Neural cell (in vitro differentiated cells): ENCODE results near the gene CPD. TPM values are rescaled to one million over a fixed set of nuclear protein-coding genes. Genes with fewer than 3 reads are reported as not detected.

ENCODE experiments used
- H2AFZ ChIP-seq: fragments of 200-600, 300-800 bp; sonication (generic), shearing (Covaris generic); 2 replicates; pipeline ENCODE4 v1.6.0; 2014; ENCODE audit warnings: low read depth, mild to moderate bottlenecking, antibody characterized with exemption, low read length, moderate library complexity
- H3F3A ChIP-seq: fragments of 200-600 bp; shearing (Covaris generic); 2 replicates; pipeline ENCODE4 v1.6.1; 2016; ENCODE audit warnings: mild to moderate bottlenecking, moderate library complexity, mixed read lengths, antibody characterized with exemption, low read length; ENCODE audit not compliant: insufficient read depth, poor library complexity, severe bottlenecking
- H3K27ac ChIP-seq: fragments of 200-600, 300-800 bp; sonication (generic), shearing (Covaris generic); 2 replicates; pipeline ENCODE4 v1.5.1; 2014; ENCODE audit warnings: mild to moderate bottlenecking, low read length, moderate library complexity
- H3K27me3 ChIP-seq: fragments of 300-800, 200-600 bp; sonication (generic), shearing (Covaris generic); 2 replicates; pipeline ENCODE4 v1.6.0; 2014; ENCODE audit warnings: mild to moderate bottlenecking, low read depth, low read length, moderate library complexity; ENCODE audit not compliant: insufficient read depth
- H3K36me3 ChIP-seq: fragments of 300-800, 200-600 bp; sonication (generic), shearing (Covaris generic); 2 replicates; pipeline ENCODE4 v1.5.1; 2014; ENCODE audit warnings: mild to moderate bottlenecking, antibody characterized with exemption, low read length, moderate library complexity; ENCODE audit not compliant: insufficient read depth
- H3K4me2 ChIP-seq: fragments of 300-800, 200-600 bp; sonication (generic), shearing (Covaris generic); 2 replicates; pipeline ENCODE4 v1.6.0; 2014; ENCODE audit warnings: mild to moderate bottlenecking, low read length
- H3K4me3 ChIP-seq: fragments of 300-800, 200-600 bp; sonication (generic), shearing (Covaris generic); 2 replicates; pipeline ENCODE4 v1.5.1; 2014; ENCODE audit warnings: mild to moderate bottlenecking, low read length, moderate library complexity
- H3K79me2 ChIP-seq: fragments of 200-600 bp; shearing (Covaris generic); replicated peaks from 2 replicates; pipeline ENCODE4 v1.6.0; 2014; ENCODE audit warnings: mild to moderate bottlenecking, low read length, moderate library complexity; ENCODE audit not compliant: insufficient read depth
- H3K9ac ChIP-seq: fragments of 300-800, 200-600 bp; sonication (generic), shearing (Covaris generic); 2 replicates; pipeline ENCODE4 v1.6.1; 2016; ENCODE audit warnings: mild to moderate bottlenecking, low read length, mixed read lengths
- H3K9me2 ChIP-seq: fragments of 200-600 bp; shearing (Covaris generic); 2 replicates; pipeline ENCODE4 v1.6.1; 2016; ENCODE audit warnings: mild to moderate bottlenecking, low read length, mixed read lengths; ENCODE audit not compliant: insufficient read depth
- H3K9me3 ChIP-seq: fragments of 200-600, 300-800 bp; sonication (generic), shearing (Covaris generic); 2 replicates; pipeline ENCODE4 v1.6.1; 2016; ENCODE audit warnings: mild to moderate bottlenecking, mixed run types, low read length, moderate library complexity, mixed read lengths
- H4K20me1 ChIP-seq: fragments of 200-600 bp; shearing (Covaris generic); 2 replicates; pipeline ENCODE4 v1.6.1; 2016; ENCODE audit warnings: mild to moderate bottlenecking, mixed run types; ENCODE audit not compliant: insufficient read depth
- CTCF ChIP-seq: fragments of 450-650 bp; IDR thresholded peaks from 2 replicates; pipeline ENCODE4 v1.5.1; 2014; ENCODE audit warnings: antibody characterized with exemption, mild to moderate bottlenecking, moderate library complexity; ENCODE audit not compliant: poor library complexity, severe bottlenecking
- EP300 ChIP-seq: fragments of 450-650 bp; conservative IDR thresholded peaks from 2 replicates; pipeline ENCODE4 v1.6.1; 2014; ENCODE audit warnings: antibody characterized with exemption, mild to moderate bottlenecking, moderate library complexity; ENCODE audit not compliant: poor library complexity, severe bottlenecking
- EZH2 ChIP-seq: fragments of 200-600, 300-800 bp; shearing (Covaris generic), sonication (generic); IDR thresholded peaks from 2 replicates; pipeline ENCODE4 v1.6.1; 2014; ENCODE audit warnings: antibody characterized with exemption, low read length, borderline replicate concordance, mild to moderate bottlenecking; ENCODE audit not compliant: insufficient read depth, poor library complexity, severe bottlenecking
- MXI1 ChIP-seq: fragments of 450-650 bp; conservative IDR thresholded peaks from 2 replicates; pipeline ENCODE4 v1.6.1; 2014; ENCODE audit warnings: antibody characterized with exemption, mild to moderate bottlenecking; ENCODE audit not compliant: poor library complexity, severe bottlenecking
- POLR2AphosphoS5 ChIP-seq: IDR thresholded peaks from 2 replicates; pipeline ENCODE4 v1.6.1; 2012
- RAD21 ChIP-seq: fragments of 450-650 bp; conservative IDR thresholded peaks from 2 replicates; pipeline ENCODE4 v1.6.1; 2014; ENCODE audit warnings: antibody characterized with exemption, mild to moderate bottlenecking, moderate library complexity
- REST ChIP-seq: IDR thresholded peaks from 2 replicates; pipeline ENCODE4 v1.6.1; 2012; ENCODE audit warnings: borderline replicate concordance
- SMC3 ChIP-seq: fragments of 450-650 bp; conservative IDR thresholded peaks from 2 replicates; pipeline ENCODE4 v1.6.1; 2014; ENCODE audit warnings: antibody characterized with exemption, mild to moderate bottlenecking, moderate library complexity; ENCODE audit not compliant: poor library complexity
- TAF1 ChIP-seq: IDR thresholded peaks from 2 replicates; pipeline ENCODE4 v1.6.1; 2012; ENCODE audit warnings: low read depth
- polyA plus RNA-seq: library from polyadenylated mRNA; depleted of rRNA; stranded (reverse); fragments of >200 nt; gene quantifications from 2 replicates; pipeline ENCODE4 v1.2.3, GENCODE V29; 2014

CPD gene
- polyA plus RNA-seq, 1 donor from 2014 or later, result 14.1 TPM

GRCh38 chr17:30388321-30389179 lies 9.8 kb downstream of the CPD start:
- no peaks in the 10 kb centered on the region for H3K9me2 ChIP-seq
- H3K79me2 ChIP-seq, result peaks cover 13% of the 10 kb centered on the region
- no peaks in the 10 kb centered on the region for H3F3A ChIP-seq
- H4K20me1 ChIP-seq, result no peaks in the 10 kb centered on the region
- H3K36me3 ChIP-seq, result peaks cover 11% of the 10 kb centered on the region
- no peak overlapping the region for H2AFZ ChIP-seq
- H3K27ac ChIP-seq, result no peak overlapping the region
- no peak overlapping the region for H3K4me3 ChIP-seq
- H3K27me3 ChIP-seq, result no peaks in the 10 kb centered on the region
- H3K9ac ChIP-seq, result no peak overlapping the region
- no peak overlapping the region for H3K4me2 ChIP-seq
- TF ChIP-seq SMC3 (no peak), REST (no peak), POLR2AphosphoS5 (no peak), CTCF (no peak), RAD21 (no peak), EP300 (no peak), MXI1 (no peak), EZH2 (no peak), TAF1 (no peak)
- H3K9me3 ChIP-seq, result no peaks in the 10 kb centered on the region

- Histone ChIP-seq H3K4me3 (no peak overlapping the region), H3K79me2 (peaks cover 3% of the 10 kb centered on the region), H2AFZ (no peak overlapping the region), H3K9ac (no peak overlapping the region), H3K4me2 (no peak overlapping the region), H3K9me3 (no peaks in the 10 kb centered on the region), H4K20me1 (no peaks in the 10 kb centered on the region), H3K9me2 (no peaks in the 10 kb centered on the region), H3K27ac (no peak overlapping the region), H3F3A (no peaks in the 10 kb centered on the region), H3K36me3 (peaks cover 11% of the 10 kb centered on the region), H3K27me3 (no peaks in the 10 kb centered on the region)
- TF ChIP-seq SMC3 (no peak), POLR2AphosphoS5 (no peak), EZH2 (no peak), EP300 (no peak), CTCF (no peak), MXI1 (no peak), TAF1 (no peak), RAD21 (no peak), REST (no peak)
These were observed 11.1 kb downstream of the CPD start for GRCh38 chr17:30389756-30390300.
